ENCODE results near the gene PRRT3. TPM values are rescaled to one million over a fixed set of nuclear protein-coding genes. Genes with fewer than 3 reads are reported as not detected.

Gene PRRT3
- total RNA-seq, 2 experiments from 2014 or later, result 7.8 to 8.2 TPM

DNA sequence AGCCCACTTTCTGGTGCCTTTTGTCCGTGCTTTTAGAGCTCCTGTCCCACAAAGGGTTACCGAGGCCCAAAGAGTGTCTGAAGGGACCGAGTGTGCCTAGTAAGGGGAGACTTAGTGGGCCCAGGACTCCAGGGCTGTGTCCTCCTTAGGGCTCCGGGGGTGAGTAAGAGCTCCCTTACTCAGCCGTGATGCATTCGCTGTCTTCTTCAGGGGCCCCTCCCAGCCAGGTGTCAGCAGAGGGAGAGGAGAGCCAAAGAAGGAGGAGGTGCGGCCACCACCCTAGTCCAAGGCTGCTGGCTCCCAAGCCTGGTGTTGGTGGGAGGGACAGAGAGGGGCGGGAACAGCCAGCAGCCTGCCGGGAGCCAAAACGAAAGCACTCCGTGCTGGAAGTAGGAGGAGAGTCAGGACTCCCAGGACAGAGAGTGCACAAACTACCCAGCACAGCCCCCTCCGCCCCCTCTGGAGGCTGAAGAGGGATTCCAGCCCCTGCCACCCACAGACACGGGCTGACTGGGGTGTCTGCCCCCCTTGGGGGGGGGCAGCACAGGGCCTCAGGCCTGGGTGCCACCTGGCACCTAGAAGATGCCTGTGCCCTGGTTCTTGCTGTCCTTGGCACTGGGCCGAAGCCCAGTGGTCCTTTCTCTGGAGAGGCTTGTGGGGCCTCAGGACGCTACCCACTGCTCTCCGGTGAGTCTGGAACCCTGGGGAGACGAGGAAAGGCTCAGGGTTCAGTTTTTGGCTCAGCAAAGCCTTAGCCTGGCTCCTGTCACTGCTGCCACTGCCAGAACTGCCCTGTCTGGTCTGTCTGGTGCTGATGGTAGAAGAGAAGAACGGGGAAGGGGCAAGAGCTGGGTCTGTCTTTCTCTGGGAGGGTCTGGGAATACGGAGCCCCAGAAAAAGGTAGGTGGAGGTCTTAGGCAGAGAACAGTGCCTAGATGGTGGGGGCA, 35.2 kb downstream of the PRRT3 start, which contains the start of gene IL17RC:
IL17RC (plus strand) TSS at position 365 of the 947 bp plus-strand sequence; CDS start at position 583, 218 bp downstream.
- intact Hi-C loops (cut with micrococcal nuclease), result loop anchor here (2.0 to 5.0 kb wide), 3 partner anchors 14 to 110 kb away; partner anchors contain the start of genes CRELD1 and IL17RE
- Mint-ChIP-seq H3K27me3 (peaks cover 2% of the 10 kb centered on the region), H3K4me3 (peak within 1 kb of the TSS; percentile 65), H3K27ac (no peak within 1 kb of the TSS), H3K36me3 (peaks cover 3% of the 10 kb centered on the region), H3K4me1 (ENCODE audit: low read depth) (peaks cover 18% of the 10 kb centered on the region), H3K9me3 (peaks cover 3% of the 10 kb centered on the region)
- POLR2A ChIA-PET, result interaction anchor here (1.7 kb wide), 1 partner anchor 16 kb away, joined by 8 read pairs; no protein-coding TSS in a partner anchor
- CTCF ChIA-PET, result interaction anchor here (0.6 to 6.8 kb wide), 4 partner anchors 9 to 136 kb away, joined by 4 to 54 read pairs (median 4); partner anchors contain the start of gene CRELD1
- peak; percentile 58 for DNase-seq

- ChIA-PET POLR2A (interaction anchor here (1.2 to 1.7 kb wide), 2 partner anchors 16 to 36 kb away, joined by 4 to 8 read pairs; partner anchors contain the start of gene PRRT3), CTCF (interaction anchor here (0.6 to 6.8 kb wide), 2 partner anchors 12 to 16 kb away, joined by 5 to 54 read pairs; partner anchors contain the start of gene CRELD1)
- peaks cover 20% of the 10 kb centered on the region for H3K4me1 Mint-ChIP-seq (ENCODE audit: low read depth)
- peaks cover 2% of the 10 kb centered on the region for H3K27me3 Mint-ChIP-seq
- intact Hi-C loops (cut with micrococcal nuclease), result loop anchor here (2.0 to 5.0 kb wide), 3 partner anchors 14 to 109 kb away; partner anchors contain the start of genes CRELD1 and IL17RE
- H3K27ac Mint-ChIP-seq, result no peak overlapping the region
- H3K4me3 Mint-ChIP-seq, result peak overlapping the region; percentile 38
- peaks cover 3% of the 10 kb centered on the region for H3K36me3 Mint-ChIP-seq
- DNase-seq, result no peak
- H3K9me3 Mint-ChIP-seq, result peaks cover 3% of the 10 kb centered on the region
Observed at GRCh38 chr3:9916346-9916733, 35.9 kb downstream of the PRRT3 start.

DNA sequence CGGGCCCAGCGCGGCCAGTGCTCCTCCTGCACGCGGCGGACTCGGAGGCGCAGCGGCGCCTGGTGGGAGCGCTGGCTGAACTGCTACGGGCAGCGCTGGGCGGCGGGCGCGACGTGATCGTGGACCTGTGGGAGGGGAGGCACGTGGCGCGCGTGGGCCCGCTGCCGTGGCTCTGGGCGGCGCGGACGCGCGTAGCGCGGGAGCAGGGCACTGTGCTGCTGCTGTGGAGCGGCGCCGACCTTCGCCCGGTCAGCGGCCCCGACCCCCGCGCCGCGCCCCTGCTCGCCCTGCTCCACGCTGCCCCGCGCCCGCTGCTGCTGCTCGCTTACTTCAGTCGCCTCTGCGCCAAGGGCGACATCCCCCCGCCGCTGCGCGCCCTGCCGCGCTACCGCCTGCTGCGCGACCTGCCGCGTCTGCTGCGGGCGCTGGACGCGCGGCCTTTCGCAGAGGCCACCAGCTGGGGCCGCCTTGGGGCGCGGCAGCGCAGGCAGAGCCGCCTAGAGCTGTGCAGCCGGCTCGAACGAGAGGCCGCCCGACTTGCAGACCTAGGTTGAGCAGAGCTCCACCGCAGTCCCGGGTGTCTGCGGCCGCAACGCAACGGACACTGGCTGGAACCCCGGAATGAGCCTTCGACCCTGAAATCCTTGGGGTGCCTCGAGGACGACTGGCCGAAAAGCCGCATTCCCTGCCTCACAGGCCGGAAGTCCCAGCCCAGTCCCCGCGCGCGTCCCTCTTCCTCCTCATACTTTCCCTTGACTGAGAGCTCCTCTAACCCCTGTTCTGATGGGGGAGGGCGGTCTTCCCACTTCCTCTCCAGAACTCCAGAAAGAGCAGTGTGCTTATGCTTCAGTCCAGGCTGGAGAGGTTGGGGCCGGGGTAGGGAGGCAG, 36.7 kb downstream of the PRRT3 start:
- no peak overlapping the region for H3K27ac Mint-ChIP-seq
- intact Hi-C loops (cut with micrococcal nuclease), result loop anchor here (2.0 to 5.0 kb wide), 3 partner anchors 13 to 108 kb away; partner anchors contain the start of genes CRELD1 and IL17RE
- POLR2A ChIA-PET, result interaction anchor here (1.2 to 1.7 kb wide), 2 partner anchors 17 to 37 kb away, joined by 4 to 8 read pairs; partner anchors contain the start of gene PRRT3

DNA sequence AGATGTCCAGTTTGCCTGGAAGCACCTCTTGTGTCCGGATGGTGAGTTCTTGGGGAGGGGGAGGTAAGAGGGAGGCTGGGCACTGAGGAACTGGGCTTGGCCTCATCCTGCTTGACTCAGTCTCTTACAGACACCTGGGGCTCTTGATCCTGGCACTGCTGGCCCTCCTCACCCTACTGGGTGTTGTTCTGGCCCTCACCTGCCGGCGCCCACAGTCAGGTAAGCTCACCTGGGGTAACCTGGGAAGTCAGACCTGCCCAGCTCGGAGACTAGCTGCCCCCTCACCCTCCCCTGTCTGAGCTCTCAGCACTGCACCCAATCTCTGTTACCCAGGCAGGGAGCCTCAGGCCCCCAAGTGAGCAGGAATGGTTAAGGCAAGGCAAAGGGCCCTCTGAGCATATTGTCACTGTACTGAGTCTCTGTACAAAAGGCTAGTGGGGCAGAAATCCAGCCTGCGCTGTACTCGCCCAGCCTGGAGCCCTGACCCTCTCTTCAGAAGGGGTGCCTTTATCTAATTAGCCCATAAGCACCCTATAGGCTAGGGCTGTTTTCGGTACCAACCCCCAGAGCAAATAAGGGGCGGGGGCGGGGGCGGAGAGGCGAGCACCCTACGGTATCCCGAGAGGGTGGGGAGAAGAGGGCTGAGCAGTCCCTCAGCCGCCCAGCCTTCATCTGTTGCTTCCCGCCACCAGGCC, 37.5 kb downstream of the PRRT3 start:
- peaks cover 3% of the 10 kb centered on the region for H3K36me3 Mint-ChIP-seq
- no peak overlapping the region for H3K27ac Mint-ChIP-seq
- H3K4me1 Mint-ChIP-seq (ENCODE audit: low read depth), result peaks cover 28% of the 10 kb centered on the region
- POLR2A ChIA-PET, result interaction anchor here (0.9 kb wide), 1 partner anchor 18 kb away, joined by 4 read pairs; no protein-coding TSS in a partner anchor
- H3K27me3 Mint-ChIP-seq, result peaks cover 2% of the 10 kb centered on the region
- intact Hi-C loops (cut with micrococcal nuclease), result loop anchor here (5.0 kb wide), 1 partner anchor 107 kb away; no protein-coding TSS in a partner anchor
- CTCF ChIA-PET, result interaction anchor here (0.9 to 6.8 kb wide), 4 partner anchors 12 to 349 kb away, joined by 3 to 54 read pairs (median 4); partner anchors contain the start of genes CRELD1 and IL17RE
- DNase-seq, result no peak
- H3K4me3 Mint-ChIP-seq, result peak overlapping the region; percentile 65
- peaks cover 3% of the 10 kb centered on the region for H3K9me3 Mint-ChIP-seq

More for the DNA sequence above, 36.7 kb downstream of the PRRT3 start:
- peaks cover 3% of the 10 kb centered on the region for H3K9me3 Mint-ChIP-seq
- peak overlapping the region; percentile 65 for H3K4me3 Mint-ChIP-seq
- CTCF ChIA-PET, result interaction anchor here (0.7 to 6.8 kb wide), 3 partner anchors 17 to 69 kb away, joined by 3 to 54 read pairs (median 3); partner anchors contain the start of gene CRELD1
- DNase-seq, result peak; percentile 58
- H3K27me3 Mint-ChIP-seq, result peaks cover 2% of the 10 kb centered on the region
- H3K36me3 Mint-ChIP-seq, result peaks cover 3% of the 10 kb centered on the region
- peaks cover 23% of the 10 kb centered on the region for H3K4me1 Mint-ChIP-seq (ENCODE audit: low read depth)

- H3K4me3 Mint-ChIP-seq, result no peak overlapping the region
- CTCF ChIA-PET, result interaction anchor here (0.8 to 6.8 kb wide), 5 partner anchors 11 to 350 kb away, joined by 3 to 54 read pairs (median 3); partner anchors contain the start of genes CRELD1 and IL17RE
- POLR2A ChIA-PET, result interaction anchor here (0.9 kb wide), 1 partner anchor 18 kb away, joined by 4 read pairs; no protein-coding TSS in a partner anchor
- peaks cover 2% of the 10 kb centered on the region for H3K27me3 Mint-ChIP-seq
- H3K4me1 Mint-ChIP-seq (ENCODE audit: low read depth), result peaks cover 35% of the 10 kb centered on the region
- DNase-seq, result no peak
- intact Hi-C loops (cut with micrococcal nuclease), result no loop called here
- H3K36me3 Mint-ChIP-seq, result peaks cover 3% of the 10 kb centered on the region
- no peak overlapping the region for H3K27ac Mint-ChIP-seq
- peaks cover 3% of the 10 kb centered on the region for H3K9me3 Mint-ChIP-seq
Observed at GRCh38 chr3:9914011-9914410, 38.2 kb downstream of the PRRT3 start.

GRCh38 chr3:9913601-9914000, 38.6 kb downstream of the PRRT3 start:
- H3K9me3 Mint-ChIP-seq, result peaks cover 3% of the 10 kb centered on the region
- peaks cover 3% of the 10 kb centered on the region for H3K36me3 Mint-ChIP-seq
- intact Hi-C loops (cut with micrococcal nuclease), result no loop called here
- peaks cover 2% of the 10 kb centered on the region for H3K27me3 Mint-ChIP-seq
- no peak overlapping the region for H3K27ac Mint-ChIP-seq
- POLR2A ChIA-PET, result interaction anchor here (0.9 to 1.8 kb wide), 2 partner anchors 18 to 19 kb away, joined by 4 read pairs; no protein-coding TSS in a partner anchor
- CTCF ChIA-PET, result interaction anchor here (0.8 to 6.8 kb wide), 6 partner anchors 11 to 350 kb away, joined by 3 to 54 read pairs (median 3); partner anchors contain the start of genes CRELD1 and IL17RE
- no peak overlapping the region for H3K4me3 Mint-ChIP-seq
- H3K4me1 Mint-ChIP-seq (ENCODE audit: low read depth), result peaks cover 37% of the 10 kb centered on the region
- no peak for DNase-seq

GRCh38 chr3:9912294-9912935, 39.8 kb downstream of the PRRT3 start:
- H3K36me3 Mint-ChIP-seq, result peaks cover 3% of the 10 kb centered on the region
- H3K4me3 Mint-ChIP-seq, result no peak overlapping the region
- intact Hi-C loops (cut with micrococcal nuclease), result no loop called here
- DNase-seq, result peak; percentile 42
- H3K27me3 Mint-ChIP-seq, result peaks cover 2% of the 10 kb centered on the region
- peak overlapping the region; percentile 29 for H3K27ac Mint-ChIP-seq
- peaks cover 3% of the 10 kb centered on the region for H3K9me3 Mint-ChIP-seq
- CTCF ChIA-PET, result interaction anchor here (0.8 to 6.8 kb wide), 4 partner anchors 8 to 70 kb away, joined by 3 to 54 read pairs (median 3); partner anchors contain the start of gene CRELD1
- POLR2A ChIA-PET, result interaction anchor here (0.6 to 1.8 kb wide), 6 partner anchors 10 to 104 kb away, joined by 3 to 4 read pairs (median 3); partner anchors contain the start of gene CRELD1
- H3K4me1 Mint-ChIP-seq (ENCODE audit: low read depth), result peaks cover 37% of the 10 kb centered on the region

- Mint-ChIP-seq H3K27me3 (peaks cover 2% of the 10 kb centered on the region), H3K27ac (no peak overlapping the region), H3K36me3 (peaks cover 3% of the 10 kb centered on the region), H3K4me3 (no peak overlapping the region), H3K4me1 (ENCODE audit: low read depth) (peaks cover 37% of the 10 kb centered on the region), H3K9me3 (peaks cover 3% of the 10 kb centered on the region)
- ChIA-PET CTCF (interaction anchor here (0.8 to 6.8 kb wide), 3 partner anchors 7 to 63 kb away, joined by 3 to 54 read pairs (median 3); partner anchors contain the start of gene CRELD1), POLR2A (interaction anchor here (0.8 to 1.8 kb wide), 4 partner anchors 10 to 21 kb away, joined by 3 to 4 read pairs (median 4); no protein-coding TSS in a partner anchor)
- intact Hi-C loops (cut with micrococcal nuclease), result no loop called here
- no peak for DNase-seq
Observed at GRCh38 chr3:9911863-9912262, 40.3 kb downstream of the PRRT3 start.

GRCh38 chr3:9909221-9910013, 42.8 kb downstream of the PRRT3 start:
- Mint-ChIP-seq H3K27ac (peak overlapping the region; percentile 64), H3K4me3 (no peak overlapping the region), H3K9me3 (peaks cover 3% of the 10 kb centered on the region), H3K4me1 (ENCODE audit: low read depth) (peaks cover 26% of the 10 kb centered on the region), H3K36me3 (peaks cover 3% of the 10 kb centered on the region), H3K27me3 (peaks cover 2% of the 10 kb centered on the region)
- intact Hi-C loops (cut with micrococcal nuclease), result loop anchor here (2.0 kb wide), 1 partner anchor 19 kb away; the partner anchor contains the start of gene JAGN1
- POLR2A ChIA-PET, result no interaction called here
- DNase-seq, result peak; percentile 53
- CTCF ChIA-PET, result interaction anchor here (0.9 to 1.3 kb wide), 2 partner anchors 22 to 23 kb away, joined by 3 to 4 read pairs; no protein-coding TSS in a partner anchor

Data from activated CD4-positive, alpha-beta memory T cell treated with anti-CD3 and anti-CD28 coated beads for 36 hours (primary cell).